K562 (cell line): ENCODE data around the gene CTSH. TPM values are rescaled to one million over a fixed set of nuclear protein-coding genes. Genes with fewer than 3 reads are reported as not detected.

Source experiments
- ATAC-seq: fragments of 200-7000 bp; cut with Tn5 transposase; 3 replicates; pipeline ENCODE4 v1.9.1; 2020; ENCODE audit warnings: moderate library complexity
- BruUV-seq: library from RNA; stranded (reverse); fragments of 400-500 nt; replicated peaks from 2 replicates; lab custom pipeline; 2021; lab: Mats Ljungman, UMichigan
- CTCF ChIA-PET: fragments of 300-600 bp; formaldehyde crosslinking; extraction: SDS; loops from one replicate; lab custom pipeline; 2021; ENCODE audit warnings: low intra/inter-chr PET ratio; lab: Yijun Ruan, JAX
- POLR2A ChIA-PET: fragments of 300-600, 350-650 bp; sonication (Branson Sonifier 250); formaldehyde crosslinking; extraction: SDS; loops from one replicate; lab custom pipeline; 2021; ENCODE audit warnings: antibody characterized with exemption, inconsistent platforms; lab: Yijun Ruan, JAX
- DNase-seq, 4 experiments: peaks; one replicate each; pipeline versions ENCODE4 v3.0.0 to v3.0.0-alpha.2; 2011 to 2018; ENCODE audit warnings: low spot score in 3 of 4, mixed read lengths in 3 of 4; ENCODE audit errors: extremely low read depth in 1 of 4
- FAIRE-seq: peaks from 2 replicates; lab custom pipeline; 2011; peaks lifted over from hg19 to GRCh38; lab: Jason Lieb, UNC
- H2AFZ ChIP-seq: 2 replicates; pipeline ENCODE4 v1.6.0; 2011; ENCODE audit warnings: low read depth, low read length, control low read depth, inconsistent platforms
- H3K27ac ChIP-seq: fragments of 200-600 bp; 3 replicates; pipeline ENCODE4 v1.8.0; 2011; ENCODE audit warnings: low read depth, mild to moderate bottlenecking, control low read depth, inconsistent platforms, low read length, moderate library complexity, mixed read lengths; ENCODE audit errors: extremely low read depth
- H3K27me3 ChIP-seq, 2 experiments: fragments of 300-600 bp in 1 of 2; 2 replicates in 1 of 2; 3 replicates in 1 of 2; pipeline versions ENCODE4 v1.6.0 to v1.8.0; 2011; ENCODE audit warnings: inconsistent platforms in 2 of 2, low read length in 2 of 2, mild to moderate bottlenecking in 1 of 2, mixed read lengths in 1 of 2, moderate library complexity in 1 of 2; ENCODE audit not compliant: control insufficient read depth in 2 of 2, insufficient read depth in 2 of 2
- H3K36me3 ChIP-seq: fragments of 300-600 bp; 3 replicates; pipeline ENCODE4 v1.8.0; 2011; ENCODE audit warnings: mild to moderate bottlenecking, low read length, inconsistent platforms; ENCODE audit not compliant: control insufficient read depth, insufficient read depth
- H3K4me1 ChIP-seq, 2 experiments: fragments of 200-600 bp in 1 of 2; replicated peaks in 1 of 2; 2 replicates in 1 of 2; 3 replicates in 1 of 2; pipeline versions ENCODE4 v1.5.1 to v1.8.0; 2011; ENCODE audit warnings: inconsistent platforms in 2 of 2, low read length in 2 of 2, mild to moderate bottlenecking in 1 of 2, mixed read lengths in 1 of 2, moderate library complexity in 1 of 2; ENCODE audit not compliant: control insufficient read depth in 2 of 2, insufficient read depth in 2 of 2
- H3K4me2 ChIP-seq: 2 replicates; pipeline ENCODE4 v1.6.1; 2011; ENCODE audit warnings: low read length, control low read depth, inconsistent platforms, mixed read lengths; ENCODE audit not compliant: insufficient read depth
- H3K4me3 ChIP-seq: fragments of 200-600 bp; sonication (generic), shearing (Covaris generic); 2 replicates; pipeline ENCODE4 v1.5.1; 2016; ENCODE audit warnings: control low read depth, inconsistent platforms
- H3K79me2 ChIP-seq: fragments of 200-600 bp; 3 replicates; pipeline ENCODE4 v1.8.0; 2011; ENCODE audit warnings: low read length, inconsistent platforms; ENCODE audit not compliant: control insufficient read depth, insufficient read depth
- H3K9ac ChIP-seq, 2 experiments: 2 replicates each; pipeline versions ENCODE4 v1.6.0 to v1.6.1; 2011; ENCODE audit warnings: low read depth in 2 of 2, low read length in 2 of 2, control low read depth in 1 of 2, inconsistent platforms in 1 of 2, mild to moderate bottlenecking in 1 of 2, mixed read lengths in 1 of 2; ENCODE audit not compliant: insufficient read depth in 1 of 2
- H3K9me1 ChIP-seq: one replicate; pipeline ENCODE4 v1.6.0; 2011; ENCODE audit warnings: inconsistent platforms, mild to moderate bottlenecking, low read length, moderate library complexity; ENCODE audit not compliant: control insufficient read depth, insufficient read depth
- H3K9me3 ChIP-seq: replicated peaks from 2 replicates; pipeline ENCODE4 v1.5.1; 2011; ENCODE audit warnings: low read depth, low read length, inconsistent platforms; ENCODE audit not compliant: control insufficient read depth, insufficient read depth
- H4K20me1 ChIP-seq: replicated peaks from 2 replicates; pipeline ENCODE4 v1.6.1; 2011; ENCODE audit warnings: low read length, inconsistent platforms, mixed read lengths; ENCODE audit not compliant: control insufficient read depth, insufficient read depth
- BCOR ChIP-seq: fragments of 450-650 bp; IDR thresholded peaks from 2 replicates; pipeline ENCODE4 v1.6.1; 2016
- ELF1 ChIP-seq: fragments of 200-800 bp; sonication (Bioruptor generic); IDR thresholded peaks from 2 replicates; pipeline ENCODE4 v1.6.1; 2016; ENCODE audit warnings: missing genetic modification characterization, missing compliant biosample characterization
- ELF4 ChIP-seq: fragments of 450-650 bp; formaldehyde crosslinking; IDR thresholded peaks from 2 replicates; pipeline ENCODE4 v1.4.0; 2022; ENCODE audit warnings: missing genetic modification characterization
- GTF2A2 ChIP-seq: IDR thresholded peaks from 2 replicates; pipeline ENCODE4 v1.6.1; 2016; ENCODE audit warnings: mild to moderate bottlenecking, missing genetic modification characterization, missing compliant biosample characterization
- HNRNPL ChIP-seq: fragments of 200-400 bp; formaldehyde crosslinking; IDR thresholded peaks from 2 replicates; pipeline ENCODE4 v1.6.1; 2017; ENCODE audit warnings: low read depth, mild to moderate bottlenecking, low read length
- KDM1A ChIP-seq, 2 experiments: fragments of 450-650 bp; IDR thresholded peaks; 2 replicates each; pipeline ENCODE4 v1.6.1; 2016; ENCODE audit warnings: mild to moderate bottlenecking in 2 of 2
- PHF21A ChIP-seq: fragments of 450-650 bp; IDR thresholded peaks from 2 replicates; pipeline ENCODE4 v1.6.1; 2017; ENCODE audit warnings: low read depth, borderline replicate concordance
- PKNOX1 ChIP-seq: fragments of 450-650 bp; IDR thresholded peaks from 2 replicates; pipeline ENCODE4 v1.6.1; 2016
- POLR2A ChIP-seq: fragments of 450-650 bp; conservative IDR thresholded peaks from 2 replicates; pipeline ENCODE4 v1.6.1; 2016
- RBM25 ChIP-seq: fragments of 200-400 bp; formaldehyde crosslinking; IDR thresholded peaks from 2 replicates; pipeline ENCODE4 v1.6.1; 2018; ENCODE audit warnings: low read length, low read depth, moderate library complexity; ENCODE audit not compliant: severe bottlenecking
- RHOXF2B ChIP-seq: fragments of 250-450 bp; sonication (Bioruptor Pico); conservative IDR thresholded peaks from 2 replicates; pipeline ENCODE4 v1.5.1; 2021
- SMARCA5 ChIP-seq: fragments of 450-650 bp; IDR thresholded peaks from 2 replicates; pipeline ENCODE4 v1.6.1; 2016
- ZNF23 ChIP-seq: fragments of 250-450 bp; sonication (Bioruptor Pico); IDR thresholded peaks from 2 replicates; pipeline ENCODE4 v1.4.0; 2020; ENCODE audit warnings: mild to moderate bottlenecking
- ZNF239 ChIP-seq: fragments of 250-450 bp; sonication (Bioruptor Pico); IDR thresholded peaks from 2 replicates; pipeline ENCODE4 v1.4.0; 2020; ENCODE audit warnings: mild to moderate bottlenecking
- WGBS: fragments of 100-300 bp; shearing (Covaris generic); methylation state at CpG from one replicate; pipeline ENCODE4 v1.1.6; 2016; ENCODE audit warnings: low coverage, mixed read lengths; ENCODE audit not compliant: insufficient coverage; ENCODE audit errors: missing lambda C conversion rate; 5-methylcytosine and 5-hydroxymethylcytosine counted together
- in situ Hi-C: fragments of 300-500 bp; cut with MboI; formaldehyde crosslinking; loops from 4 replicates; pipeline ENCODE4 v1.15.0; 2018; ENCODE audit warnings: inconsistent platforms, mixed read lengths
- intact Hi-C: fragments of 100-400 bp; cut with micrococcal nuclease; formaldehyde crosslinking; loops from 2 replicates; pipeline ENCODE4 v1.14.2; 2022
- polyA plus RNA-seq, 8 experiments: library from polyadenylated mRNA; depleted of rRNA in 4 of 8; stranded (reverse) in 5 of 8; unstranded in 3 of 8; fragments of >200 nt; fragmentation: Nextera tagmentation in 2 of 8; fragmentation: Illumina TruSeq in 1 of 8; extraction: Ambion mirVana in 2 of 8; extraction: Trizol in 1 of 8; gene quantifications; 2 replicates each; pipeline versions ENCODE4 v1.2.1 to v1.2.3, GENCODE V29; 2011 to 2014; ENCODE audit warnings: inconsistent platforms in 1 of 8, missing spikeins in 1 of 8
- total RNA-seq, 7 experiments: library from RNA; depleted of rRNA in 6 of 7; stranded (reverse); fragments of >200 nt in 6 of 7; fragmentation: Illumina TruSeq in 2 of 7; extraction: Trizol in 2 of 7; gene quantifications; 2 replicates each; pipeline versions ENCODE4 v1.2.1 to v1.2.3, GENCODE V29; 2011 to 2021; ENCODE audit warnings: low replicate concordance in 1 of 7
- TF ChIP-seq, protein P1 (sequence below), 2 experiments: fragments of 250-450 bp in 1 of 2; fragments of 450-650 bp in 1 of 2; sonication (Bioruptor Pico) in 1 of 2; IDR thresholded peaks; 2 replicates each; pipeline versions ENCODE4 v1.6.1 to v1.8.0; 2016 to 2021; ENCODE audit warnings: mild to moderate bottlenecking in 2 of 2, moderate library complexity in 2 of 2, missing compliant biosample characterization in 1 of 2, missing genetic modification characterization in 1 of 2
- TF ChIP-seq, protein P2 (sequence below): sonication (generic); formaldehyde crosslinking; IDR thresholded peaks from 2 replicates; pipeline ENCODE4 v1.8.0; 2022; ENCODE audit warnings: mild to moderate bottlenecking, missing genetic modification reagents, borderline replicate concordance
- TF ChIP-seq, protein P3 (sequence below): fragments of 450-650 bp; formaldehyde crosslinking; IDR thresholded peaks from 2 replicates; pipeline ENCODE4 v1.4.0; 2020; ENCODE audit warnings: mild to moderate bottlenecking
- TF ChIP-seq, protein P4 (sequence below): IDR thresholded peaks from 2 replicates; pipeline ENCODE4 v1.6.1; 2011; ENCODE audit not compliant: insufficient read length; ENCODE audit errors: extremely low read depth

CTSH gene
- total and polyA plus RNA-seq, 9 of the 15 experiments (the other 6 are each of a cell fraction or from before 2014, with no cell fraction given), result 15.0 to 462 (median 173) TPM

DNA sequence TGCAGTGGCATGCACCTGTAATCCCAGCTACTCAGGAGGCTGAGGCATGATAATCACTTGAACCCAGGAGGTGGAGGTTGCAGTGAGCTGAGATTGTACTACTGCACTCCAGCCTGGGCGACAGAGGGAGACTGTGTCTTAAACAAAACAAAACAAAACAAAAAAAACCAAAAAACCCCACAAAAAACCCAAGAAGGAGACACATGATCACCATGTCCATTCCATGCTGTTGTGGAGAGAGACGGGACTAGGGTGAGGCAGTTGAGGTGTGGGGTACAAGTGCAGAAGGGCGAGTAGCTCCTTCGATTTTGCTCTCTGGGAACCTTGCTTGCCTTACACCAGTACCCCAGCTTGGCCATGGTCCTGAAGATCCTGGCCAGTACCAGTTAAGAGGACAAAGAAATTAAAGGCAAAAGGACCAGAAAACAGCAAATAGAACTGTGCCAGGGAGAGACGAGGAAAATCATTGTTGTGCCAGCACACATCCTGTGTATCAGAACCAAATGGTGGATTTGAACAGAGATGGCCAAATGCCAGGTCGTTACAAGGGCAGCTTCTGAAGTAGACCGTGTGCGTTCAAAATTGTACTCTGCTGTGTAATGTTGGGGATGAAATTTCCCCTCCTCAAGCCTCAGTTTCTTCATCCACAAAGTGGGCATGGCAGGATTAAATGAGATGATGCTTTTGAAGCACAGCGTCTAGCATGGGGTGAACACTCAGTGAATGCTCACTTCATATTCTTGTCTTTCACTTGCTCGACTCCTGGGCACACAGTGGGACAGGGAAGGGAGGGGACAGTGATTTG, 42.9 kb upstream of the CTSH start:
- no TSS peak for BruUV-seq
- H3K4me2 ChIP-seq, result no peak overlapping the region
- H3K4me1 ChIP-seq, result peaks cover 0 to 3% of the 10 kb centered on the region in 2 experiments; a peak in 1 of 5 replicates
- TF ChIP-seq GTF2A2 (tag) (no peak), POLR2A (no peak), SMARCA5 (0 out of 2 replicates have a peak, but pooled peaks have one; percentile 41), HNRNPL (no peak), KDM1A (IDR thresholded peaks at IDR 0.05) (peak in 1 of 2 experiments; percentile 34; a peak in 1 of 4 replicates), ELF1 (tag) (no peak), PKNOX1 (no peak), ZNF239 (no peak), PHF21A (no peak), BCOR (peak; percentile 60; the same call in 1 of the 2 replicates), ELF4 (CRISPR knock-in tag) (no peak), RBM25 (peak; percentile 81), RHOXF2B (CRISPR knock-in tag) (no peak), ZNF23 (no peak)
- TF ChIP-seq, protein P1, sequence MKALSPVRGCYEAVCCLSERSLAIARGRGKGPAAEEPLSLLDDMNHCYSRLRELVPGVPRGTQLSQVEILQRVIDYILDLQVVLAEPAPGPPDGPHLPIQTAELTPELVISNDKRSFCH (CRISPR knock-in tag; IDR thresholded peaks at IDR 0.05), result no peak
- TF ChIP-seq, protein P1 (tag; IDR thresholded peaks at IDR 0.05), result no peak
- TF ChIP-seq, protein P2, sequence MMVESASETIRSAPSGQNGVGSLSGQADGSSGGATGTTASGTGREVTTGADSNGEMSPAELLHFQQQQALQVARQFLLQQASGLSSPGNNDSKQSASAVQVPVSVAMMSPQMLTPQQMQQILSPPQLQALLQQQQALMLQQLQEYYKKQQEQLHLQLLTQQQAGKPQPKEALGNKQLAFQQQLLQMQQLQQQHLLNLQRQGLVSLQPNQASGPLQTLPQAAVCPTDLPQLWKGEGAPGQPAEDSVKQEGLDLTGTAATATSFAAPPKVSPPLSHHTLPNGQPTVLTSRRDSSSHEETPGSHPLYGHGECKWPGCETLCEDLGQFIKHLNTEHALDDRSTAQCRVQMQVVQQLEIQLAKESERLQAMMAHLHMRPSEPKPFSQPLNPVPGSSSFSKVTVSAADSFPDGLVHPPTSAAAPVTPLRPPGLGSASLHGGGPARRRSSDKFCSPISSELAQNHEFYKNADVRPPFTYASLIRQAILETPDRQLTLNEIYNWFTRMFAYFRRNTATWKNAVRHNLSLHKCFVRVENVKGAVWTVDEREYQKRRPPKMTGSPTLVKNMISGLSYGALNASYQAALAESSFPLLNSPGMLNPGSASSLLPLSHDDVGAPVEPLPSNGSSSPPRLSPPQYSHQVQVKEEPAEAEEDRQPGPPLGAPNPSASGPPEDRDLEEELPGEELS, result no peak
- TF ChIP-seq, protein P3, sequence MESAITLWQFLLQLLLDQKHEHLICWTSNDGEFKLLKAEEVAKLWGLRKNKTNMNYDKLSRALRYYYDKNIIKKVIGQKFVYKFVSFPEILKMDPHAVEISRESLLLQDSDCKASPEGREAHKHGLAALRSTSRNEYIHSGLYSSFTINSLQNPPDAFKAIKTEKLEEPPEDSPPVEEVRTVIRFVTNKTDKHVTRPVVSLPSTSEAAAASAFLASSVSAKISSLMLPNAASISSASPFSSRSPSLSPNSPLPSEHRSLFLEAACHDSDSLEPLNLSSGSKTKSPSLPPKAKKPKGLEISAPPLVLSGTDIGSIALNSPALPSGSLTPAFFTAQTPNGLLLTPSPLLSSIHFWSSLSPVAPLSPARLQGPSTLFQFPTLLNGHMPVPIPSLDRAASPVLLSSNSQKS (CRISPR knock-in tag), result no peak
- TF ChIP-seq, protein P4, sequence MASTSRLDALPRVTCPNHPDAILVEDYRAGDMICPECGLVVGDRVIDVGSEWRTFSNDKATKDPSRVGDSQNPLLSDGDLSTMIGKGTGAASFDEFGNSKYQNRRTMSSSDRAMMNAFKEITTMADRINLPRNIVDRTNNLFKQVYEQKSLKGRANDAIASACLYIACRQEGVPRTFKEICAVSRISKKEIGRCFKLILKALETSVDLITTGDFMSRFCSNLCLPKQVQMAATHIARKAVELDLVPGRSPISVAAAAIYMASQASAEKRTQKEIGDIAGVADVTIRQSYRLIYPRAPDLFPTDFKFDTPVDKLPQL, result no peak

More for the DNA sequence above, 42.9 kb upstream of the CTSH start:
- ATAC-seq (no peak), FAIRE-seq (no peak), DNase-seq (no peak)
- no peaks in the 10 kb centered on the region for H3K9me1 ChIP-seq
- ChIA-PET POLR2A (interaction anchor here (1.2 to 3.0 kb wide), 2 partner anchors 11 to 12 kb away, joined by 5 to 12 read pairs; no protein-coding TSS in a partner anchor), CTCF (no interaction called here)
- no peaks in the 10 kb centered on the region for H3K79me2 ChIP-seq
- intact Hi-C loops (no loop called here), in situ Hi-C loops (no loop called here)
- H3K36me3 ChIP-seq, result no peaks in the 10 kb centered on the region
- H3K9me3 ChIP-seq, result no peaks in the 10 kb centered on the region
- H3K4me3 ChIP-seq, result no peak overlapping the region
- H4K20me1 ChIP-seq, result no peaks in the 10 kb centered on the region; the same call in none of the 2 replicates
- WGBS, result 1% methylated on average over 10 of the region's 10 CpGs
- no peak overlapping the region for H2AFZ ChIP-seq
- H3K9ac ChIP-seq, result no peak overlapping the region
- peaks cover 17 to 70% of the 10 kb centered on the region in 2 experiments; a peak in 4 of 5 replicates for H3K27me3 ChIP-seq
- H3K27ac ChIP-seq, result no peak overlapping the region
